CD4-positive, alpha-beta T cell treated with Interleukin-15 for 1 hour (primary cell): ENCODE results near the gene ERFE.

Experiments
- DNase-seq: peaks from one replicate; pipeline ENCODE4 v3.0.0-alpha.2; 2020

ERFE gene

GRCh38 chr2:238157506-238158017 is 1.2 kb upstream of the ERFE start:
- DNase-seq, result no peak

GRCh38 chr2:238158018-238158508 is 707 bp upstream of the ERFE start:
- DNase-seq, result no peak

- DNase-seq, result no peak
Measured at GRCh38 chr2:238159071-238159539, 335 bp downstream of the ERFE start.

- DNase-seq, result no peak
Measured at GRCh38 chr2:238159661-238160205, 963 bp downstream of the ERFE start.

- DNase-seq, result no peak
Measured at GRCh38 chr2:238160206-238161129, 1.7 kb downstream of the ERFE start.

- DNase-seq, result no peak
Measured at GRCh38 chr2:238161291-238162051, 2.7 kb downstream of the ERFE start.

GRCh38 chr2:238162251-238162845 is 3.6 kb downstream of the ERFE start:
- DNase-seq, result no peak

GRCh38 chr2:238162846-238163441 is 4.2 kb downstream of the ERFE start:
- no peak for DNase-seq

GRCh38 chr2:238163481-238164198 is 4.9 kb downstream of the ERFE start:
- no peak for DNase-seq

- DNase-seq, result no peak
Measured at GRCh38 chr2:238164906-238165287, 6.1 kb downstream of the ERFE start.

GRCh38 chr2:238165288-238165921 is 6.6 kb downstream of the ERFE start:
- DNase-seq, result no peak

GRCh38 chr2:238166391-238167343 is 7.9 kb downstream of the ERFE start:
- no peak for DNase-seq

- no peak for DNase-seq
Measured at GRCh38 chr2:238167344-238167715, 8.6 kb downstream of the ERFE start.

- no peak for DNase-seq
Measured at GRCh38 chr2:238167761-238168160, 9.0 kb downstream of the ERFE start.

- no peak for DNase-seq
Measured at GRCh38 chr2:238168196-238169047, 9.7 kb downstream of the ERFE start.

- DNase-seq, result no peak
Measured at GRCh38 chr2:238169048-238169707, 10.4 kb downstream of the ERFE start.

- no peak for DNase-seq
Measured at GRCh38 chr2:238169708-238170251, 11.0 kb downstream of the ERFE start.
